Peyer's patch (tissue), 4 donors: Measurements from ENCODE around the gene UBXN6. TPM values are rescaled to one million over a fixed set of nuclear protein-coding genes. Genes with fewer than 3 reads are reported as not detected.

ENCODE experiments used
- DNase-seq, 3 donors: peaks; one replicate each; pipeline ENCODE4 v3.0.0-alpha.2; 2017 to 2019
- H3K27ac ChIP-seq, 4 donors: fragments of 200-600 bp; sonication (generic); one replicate each; pipeline ENCODE4 v1.5.1; 2016 to 2019
- H3K27me3 ChIP-seq, 2 donors: fragments of 200-600 bp; sonication (generic); one replicate each; pipeline ENCODE4 v1.5.1; 2019
- H3K36me3 ChIP-seq, 3 donors: fragments of 200-600 bp; sonication (generic); one replicate each; pipeline ENCODE4 v1.5.1; 2016 to 2019
- H3K4me1 ChIP-seq, 4 donors: fragments of 200-600 bp; sonication (generic); one replicate each; pipeline ENCODE4 v1.5.1; 2016 to 2019
- H3K4me3 ChIP-seq, 4 donors: fragments of 200-600 bp; sonication (generic); 1 replicate in 3 of 4; 2 replicates in 1 of 4; pipeline ENCODE4 v1.5.1; 2016 to 2019; ENCODE audit warnings: mild to moderate bottlenecking in 1 of 4
- H3K9me3 ChIP-seq, 4 donors: fragments of 200-600 bp; sonication (generic); one replicate each; pipeline ENCODE4 v1.5.1; 2016 to 2019; ENCODE audit warnings: mild to moderate bottlenecking in 1 of 4
- POLR2A ChIP-seq, 2 donors: fragments of 450-650 bp; IDR thresholded peaks; one replicate each; pipeline ENCODE4 v1.5.1; 2017; ENCODE audit warnings: antibody characterized with exemption in 2 of 2, mild to moderate bottlenecking in 2 of 2, moderate library complexity in 2 of 2
- total RNA-seq, 4 donors: library from RNA; depleted of rRNA; stranded (reverse); fragments of >200 nt; gene quantifications; one replicate each; pipeline ENCODE4 v1.1.0, GENCODE V29; 2016
- TF ChIP-seq, protein P1 (sequence below), 6 experiments: fragments of 450-650 bp in 4 of 6; fragments of 200-600 bp in 2 of 6; sonication (generic) in 1 of 6; IDR thresholded peaks; one replicate each; pipeline ENCODE4 v1.5.1; 2017 to 2019; ENCODE audit warnings: antibody characterized with exemption in 6 of 6, mild to moderate bottlenecking in 3 of 6, moderate library complexity in 1 of 6

UBXN6 gene
- total RNA-seq, 4 donors from 2014 or later = 94.9 to 178 (median 163) TPM

DNA sequence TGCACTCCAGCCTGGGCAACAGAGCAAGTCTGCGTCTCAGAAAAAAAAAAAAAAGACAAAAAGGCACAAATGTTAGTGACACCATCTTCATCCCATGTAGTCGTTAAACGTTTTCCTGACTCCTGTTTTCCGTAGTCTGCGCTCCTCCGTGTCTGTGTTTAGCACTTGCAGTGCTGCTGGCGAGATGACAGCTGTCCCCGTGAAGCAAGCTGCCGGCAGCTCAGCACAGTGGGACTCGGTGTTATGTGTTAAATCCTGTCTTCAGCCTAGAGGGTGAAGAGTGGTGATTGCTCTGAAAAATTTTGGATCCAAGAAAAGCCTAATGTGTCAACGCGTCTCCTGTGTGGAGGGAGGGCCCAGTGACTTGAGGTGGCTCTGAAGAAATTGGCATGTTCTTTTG, 18.4 kb downstream of the UBXN6 start:
- no peak for DNase-seq
- peaks cover 0 to under 1% (median 0%) of the 10 kb centered on the region in 3 donors for H3K36me3 ChIP-seq
- no peaks in the 10 kb centered on the region for H3K27me3 ChIP-seq
- H3K4me3 ChIP-seq = no peak overlapping the region
- no peak overlapping the region for H3K27ac ChIP-seq
- H3K4me1 ChIP-seq = peaks cover 0 to 4% (median 0%) of the 10 kb centered on the region in 4 donors
- H3K9me3 ChIP-seq = no peaks in the 10 kb centered on the region
- TF ChIP-seq POLR2A (IDR thresholded peaks at IDR 0.05) = no peak
- TF ChIP-seq, protein P1, sequence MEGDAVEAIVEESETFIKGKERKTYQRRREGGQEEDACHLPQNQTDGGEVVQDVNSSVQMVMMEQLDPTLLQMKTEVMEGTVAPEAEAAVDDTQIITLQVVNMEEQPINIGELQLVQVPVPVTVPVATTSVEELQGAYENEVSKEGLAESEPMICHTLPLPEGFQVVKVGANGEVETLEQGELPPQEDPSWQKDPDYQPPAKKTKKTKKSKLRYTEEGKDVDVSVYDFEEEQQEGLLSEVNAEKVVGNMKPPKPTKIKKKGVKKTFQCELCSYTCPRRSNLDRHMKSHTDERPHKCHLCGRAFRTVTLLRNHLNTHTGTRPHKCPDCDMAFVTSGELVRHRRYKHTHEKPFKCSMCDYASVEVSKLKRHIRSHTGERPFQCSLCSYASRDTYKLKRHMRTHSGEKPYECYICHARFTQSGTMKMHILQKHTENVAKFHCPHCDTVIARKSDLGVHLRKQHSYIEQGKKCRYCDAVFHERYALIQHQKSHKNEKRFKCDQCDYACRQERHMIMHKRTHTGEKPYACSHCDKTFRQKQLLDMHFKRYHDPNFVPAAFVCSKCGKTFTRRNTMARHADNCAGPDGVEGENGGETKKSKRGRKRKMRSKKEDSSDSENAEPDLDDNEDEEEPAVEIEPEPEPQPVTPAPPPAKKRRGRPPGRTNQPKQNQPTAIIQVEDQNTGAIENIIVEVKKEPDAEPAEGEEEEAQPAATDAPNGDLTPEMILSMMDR (IDR thresholded peaks at IDR 0.05) = no peak

DNA sequence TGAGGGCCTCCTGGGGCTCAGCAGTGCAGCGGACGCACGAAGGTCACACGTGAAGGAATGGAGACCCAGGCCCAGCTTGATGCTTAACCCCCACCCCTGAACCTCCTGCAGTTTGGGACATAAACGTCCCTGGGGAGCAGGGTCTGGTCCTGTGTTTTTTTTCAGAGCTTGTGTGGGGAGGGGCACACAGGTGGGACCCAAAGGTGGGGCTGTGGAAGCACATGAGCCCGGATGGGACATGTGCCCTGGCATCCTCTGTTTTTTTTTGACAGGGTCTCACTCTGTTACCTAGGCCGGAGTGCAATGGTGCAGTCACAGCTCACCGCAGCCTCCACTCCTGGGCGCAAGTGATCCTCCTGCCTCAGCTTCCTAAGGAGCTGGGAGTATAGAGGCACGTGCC, 20.5 kb downstream of the UBXN6 start:
- no peak overlapping the region for H3K27ac ChIP-seq
- H3K9me3 ChIP-seq = no peaks in the 10 kb centered on the region
- H3K36me3 ChIP-seq = peaks cover 0 to 10% (median 0%) of the 10 kb centered on the region in 3 donors
- no peak overlapping the region for H3K4me3 ChIP-seq
- TF ChIP-seq POLR2A (IDR thresholded peaks at IDR 0.05) = no peak
- TF ChIP-seq, protein P1 (IDR thresholded peaks at IDR 0.05) = no peak
- H3K4me1 ChIP-seq = no peaks in the 10 kb centered on the region
- no peaks in the 10 kb centered on the region for H3K27me3 ChIP-seq
- DNase-seq = no peak

DNA sequence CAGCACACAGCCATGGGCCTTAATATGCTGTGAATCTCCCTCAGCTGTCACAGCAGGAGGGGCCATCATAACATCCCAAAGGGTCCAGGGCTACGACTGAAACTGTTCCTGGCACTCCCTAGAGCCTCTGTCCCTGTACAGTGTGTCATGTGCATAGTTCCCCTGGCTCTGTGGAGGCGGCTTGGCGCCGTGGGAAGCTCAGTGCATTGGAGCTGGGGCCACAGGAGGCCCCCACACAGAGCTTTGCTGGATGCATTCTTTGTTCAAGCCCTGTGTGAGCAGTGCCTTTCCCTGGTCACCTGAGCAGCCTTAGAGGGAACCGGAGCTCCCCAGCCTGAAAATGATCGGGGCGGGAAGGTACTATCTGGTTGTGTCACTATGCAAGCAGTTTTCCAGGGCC, 21.4 kb downstream of the UBXN6 start:
- Histone ChIP-seq H3K27ac (no peak overlapping the region), H3K27me3 (no peaks in the 10 kb centered on the region), H3K36me3 (peaks cover 0 to 10% (median 0%) of the 10 kb centered on the region in 3 donors), H3K4me1 (no peaks in the 10 kb centered on the region), H3K4me3 (no peak overlapping the region), H3K9me3 (no peaks in the 10 kb centered on the region)
- no peak for DNase-seq
- TF ChIP-seq, protein P1 (IDR thresholded peaks at IDR 0.05) = no peak
- no peak for TF ChIP-seq POLR2A (IDR thresholded peaks at IDR 0.05)

DNA sequence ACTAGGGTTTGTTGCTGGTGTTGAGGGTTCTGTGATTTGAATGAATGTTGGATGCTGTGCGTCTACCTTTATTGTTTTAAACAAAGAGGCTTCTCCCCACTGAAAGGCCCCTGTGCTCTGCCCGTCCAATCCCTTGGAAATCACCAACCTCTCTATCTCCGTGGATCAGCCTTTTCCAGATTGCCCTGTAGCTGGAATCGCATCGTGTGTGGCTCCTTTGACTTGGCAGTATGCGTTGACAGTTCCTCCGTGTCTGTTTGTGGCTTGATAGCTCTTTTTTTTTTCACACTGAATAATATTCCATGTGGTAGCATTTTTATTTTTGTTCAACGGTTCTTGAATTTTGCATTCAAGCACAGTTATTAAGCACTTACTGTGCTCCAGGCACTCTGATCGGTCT, 23.2 kb downstream of the UBXN6 start:
- Histone ChIP-seq H3K4me1 (no peaks in the 10 kb centered on the region), H3K36me3 (peaks cover 0 to 23% (median 0%) of the 10 kb centered on the region in 3 donors), H3K9me3 (no peaks in the 10 kb centered on the region), H3K27me3 (no peaks in the 10 kb centered on the region), H3K4me3 (no peak overlapping the region), H3K27ac (no peak overlapping the region)
- TF ChIP-seq, protein P1 (IDR thresholded peaks at IDR 0.05) = no peak
- TF ChIP-seq POLR2A (IDR thresholded peaks at IDR 0.05) = no peak
- no peak for DNase-seq

DNA sequence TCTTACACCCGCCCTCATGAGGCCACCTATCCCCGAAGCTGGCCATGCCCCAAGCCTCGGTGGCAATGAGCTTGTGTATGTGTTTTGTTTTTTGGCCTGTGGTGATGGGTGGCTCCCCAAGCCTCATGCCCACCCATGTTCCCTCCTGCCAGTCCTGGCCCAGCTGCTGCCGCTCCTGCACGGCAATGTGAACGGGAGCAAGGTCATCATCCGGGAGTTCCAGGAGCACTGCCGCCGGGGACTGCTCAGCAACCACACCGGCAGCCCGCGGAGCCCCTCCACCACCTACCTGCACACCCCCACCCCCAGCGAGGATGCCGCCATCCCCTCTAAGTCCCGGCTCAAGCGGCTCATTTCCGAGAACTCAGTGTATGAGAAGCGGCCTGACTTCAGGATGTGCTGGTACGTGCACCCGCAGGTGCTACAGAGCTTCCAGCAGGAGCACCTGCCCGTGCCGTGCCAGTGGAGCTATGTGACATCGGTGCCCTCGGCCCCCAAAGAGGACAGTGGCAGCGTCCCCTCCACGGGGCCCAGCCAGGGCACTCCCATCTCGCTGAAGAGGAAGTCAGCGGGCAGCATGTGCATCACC, 24.6 kb downstream of the UBXN6 start:
- Histone ChIP-seq H3K27me3 (no peaks in the 10 kb centered on the region), H3K4me1 (no peaks in the 10 kb centered on the region), H3K4me3 (no peak overlapping the region), H3K27ac (peak overlapping the region in 1 of 4 donors; percentile 77), H3K9me3 (no peaks in the 10 kb centered on the region), H3K36me3 (peaks cover 0 to 23% (median 0%) of the 10 kb centered on the region in 3 donors)
- DNase-seq = no peak
- TF ChIP-seq POLR2A (IDR thresholded peaks at IDR 0.05) = no peak
- TF ChIP-seq, protein P1 (IDR thresholded peaks at IDR 0.05) = no peak
